ENCODE measurements around the gene YKT6. TPM values are rescaled to one million over a fixed set of nuclear protein-coding genes. Genes with fewer than 3 reads are reported as not detected.
"Not testable (repeated sequence)": the region's sequence is repeated elsewhere in the genome, so short reads cannot be mapped to it uniquely, and the experiment has no call there.

The YKT6 gene
- total RNA-seq, 4 donors from 2014 or later, result 12.4 to 85.3 (median 49.4) TPM

DNA sequence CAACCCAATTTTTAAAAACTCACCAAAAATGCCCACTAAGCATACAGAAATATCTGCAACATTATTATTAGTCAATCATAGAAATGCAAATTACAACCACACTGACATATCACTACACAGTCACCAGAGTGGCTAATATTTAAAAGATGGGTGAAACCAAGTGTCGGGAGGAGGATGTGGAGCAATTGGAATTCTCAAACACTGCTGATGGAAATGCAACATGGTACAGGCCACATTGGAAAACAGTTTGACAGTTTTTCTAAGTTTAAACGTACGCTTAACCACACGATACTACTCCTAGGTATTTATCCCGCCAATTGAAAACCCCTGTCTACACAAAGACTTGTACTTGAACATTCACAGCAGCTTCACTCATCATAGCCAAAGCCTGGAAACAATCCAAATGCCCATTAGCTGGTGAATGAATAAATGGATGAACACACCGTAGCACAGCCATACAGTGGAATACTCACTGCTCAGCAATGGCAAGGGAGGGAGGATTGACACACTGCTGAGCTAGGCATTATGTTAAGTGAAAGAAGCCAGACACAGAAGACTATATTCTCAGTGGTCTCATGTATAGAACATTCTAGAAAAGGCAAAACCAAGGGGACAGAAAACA lies 27.9 kb upstream of the YKT6 start:
- H3K4me1 ChIP-seq, result no peaks in the 10 kb centered on the region
- intact Hi-C loops (cut with DNase I; ENCODE audit: low total_unique reads), result no loop called here
- H3K27me3 ChIP-seq, result no peaks in the 10 kb centered on the region

GRCh38 chr7:44173911-44174693 lies 26.7 kb upstream of the YKT6 start:
- Histone ChIP-seq H3K4me1 (no peaks in the 10 kb centered on the region), H3K9me3 (no peaks in the 10 kb centered on the region), H3K4me3 (no peak overlapping the region), H3K36me3 (no peaks in the 10 kb centered on the region), H3K27me3 (no peaks in the 10 kb centered on the region), H3K27ac (no peak overlapping the region)
- no peak for DNase-seq
- TF ChIP-seq POLR2A (IDR thresholded peaks at IDR 0.05) (no peak), CTCF (IDR thresholded peaks at IDR 0.05) (no peak)
- intact Hi-C loops (cut with DNase I; ENCODE audit: low total_unique reads), result no loop called here

More for the DNA sequence above, 27.9 kb upstream of the YKT6 start:
- Histone ChIP-seq H3K4me3 (no peak overlapping the region), H3K36me3 (no peaks in the 10 kb centered on the region), H3K9me3 (no peaks in the 10 kb centered on the region), H3K27ac (no peak overlapping the region)
- no peak for TF ChIP-seq CTCF (IDR thresholded peaks at IDR 0.05)
- no peak for TF ChIP-seq POLR2A (IDR thresholded peaks at IDR 0.05)
- no peak for DNase-seq

GRCh38 chr7:44174694-44174948 lies 26.2 kb upstream of the YKT6 start:
- H3K36me3 ChIP-seq; intact Hi-C loops (cut with DNase I; ENCODE audit: low total_unique reads); H3K4me3 ChIP-seq; H3K27ac ChIP-seq; DNase-seq; H3K9me3 ChIP-seq; H3K27me3 ChIP-seq; H3K4me1 ChIP-seq: not testable (repeated sequence)

- H3K9me3 ChIP-seq, result no peaks in the 10 kb centered on the region
- TF ChIP-seq CTCF (IDR thresholded peaks at IDR 0.05), result no peak
- TF ChIP-seq POLR2A (IDR thresholded peaks at IDR 0.05), result no peak
- H3K27ac ChIP-seq, result no peak overlapping the region
- H3K4me1 ChIP-seq, result no peaks in the 10 kb centered on the region
- no peak for DNase-seq
- no peaks in the 10 kb centered on the region for H3K27me3 ChIP-seq
- no peak overlapping the region for H3K4me3 ChIP-seq
- H3K36me3 ChIP-seq, result no peaks in the 10 kb centered on the region
- intact Hi-C loops (cut with DNase I; ENCODE audit: low total_unique reads), result no loop called here
These were observed 25.0 kb upstream of the YKT6 start for GRCh38 chr7:44175730-44176129.

DNA sequence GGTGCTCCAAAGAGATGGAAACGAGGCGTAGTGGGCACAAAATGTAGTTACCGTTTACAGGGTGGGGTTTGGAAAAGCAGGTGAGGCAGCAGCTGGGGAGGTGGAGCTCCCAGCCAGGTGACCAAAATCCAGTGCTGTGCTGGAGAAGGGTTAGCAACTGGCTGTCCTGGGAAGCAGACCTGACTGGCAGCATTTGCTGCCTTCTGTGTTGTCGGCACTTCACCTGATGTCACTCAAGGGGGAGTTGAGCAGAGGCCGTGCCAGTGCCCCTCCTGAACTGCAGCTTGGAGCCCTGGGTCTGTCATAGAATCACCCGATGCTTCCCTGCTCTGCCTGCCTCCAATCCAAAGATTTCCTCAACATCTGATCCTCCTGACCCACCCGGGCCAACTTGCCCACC lies 24.3 kb upstream of the YKT6 start:
- Histone ChIP-seq H3K36me3 (no peaks in the 10 kb centered on the region), H3K9me3 (no peaks in the 10 kb centered on the region), H3K4me3 (no peak overlapping the region), H3K27ac (no peak overlapping the region), H3K4me1 (no peaks in the 10 kb centered on the region), H3K27me3 (no peaks in the 10 kb centered on the region)
- intact Hi-C loops (cut with DNase I; ENCODE audit: low total_unique reads), result no loop called here
- DNase-seq, result no peak
- TF ChIP-seq POLR2A (IDR thresholded peaks at IDR 0.05), result no peak

DNA sequence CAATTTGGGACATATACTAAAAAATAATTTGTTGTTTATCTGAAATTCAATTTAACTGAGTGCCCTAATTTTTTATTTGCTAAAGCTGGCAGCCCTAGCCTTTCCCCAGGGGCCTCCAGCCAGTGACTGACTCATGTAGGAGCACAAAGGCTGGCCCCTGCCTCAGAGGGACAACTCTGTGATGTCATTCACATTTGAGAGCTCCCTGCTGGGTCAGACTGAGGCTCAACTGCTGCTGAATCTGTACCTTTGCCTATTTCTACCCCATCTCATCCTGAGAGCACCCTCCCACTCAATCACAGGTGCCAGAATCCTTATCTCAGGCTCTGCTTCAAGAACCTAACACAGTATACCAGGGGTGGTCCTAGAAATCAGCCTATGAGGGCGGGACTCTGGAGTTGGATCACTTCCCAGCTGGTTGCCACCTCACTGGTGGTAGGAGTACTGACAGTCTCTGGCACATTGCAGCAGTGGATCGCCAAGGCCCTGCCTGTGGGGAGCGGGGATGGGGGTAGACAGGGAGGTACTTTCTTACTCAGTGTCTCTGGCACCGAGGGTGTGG lies 23.1 kb upstream of the YKT6 start:
- DNase-seq, result no peak
- H3K4me3 ChIP-seq, result no peak overlapping the region
- TF ChIP-seq POLR2A (IDR thresholded peaks at IDR 0.05) (no peak), CTCF (IDR thresholded peaks at IDR 0.05) (no peak)
- intact Hi-C loops (cut with DNase I; ENCODE audit: low total_unique reads), result no loop called here
- H3K9me3 ChIP-seq, result peaks cover 0 to 3% of the 10 kb centered on the region in 2 donors
- H3K27me3 ChIP-seq, result no peaks in the 10 kb centered on the region
- H3K4me1 ChIP-seq, result no peaks in the 10 kb centered on the region
- H3K27ac ChIP-seq, result no peak overlapping the region
- no peaks in the 10 kb centered on the region for H3K36me3 ChIP-seq

Data from uterus (tissue), 4 donors.